GM21423 (cell line): ENCODE results near the gene TRIM2.
"Not testable (repeated sequence)": the region's sequence is repeated elsewhere in the genome, so short reads cannot be mapped to it uniquely, and the experiment has no call there.

Experiments
- ATAC-seq: cut with Tn5 transposase; IDR thresholded peaks from one replicate; pipeline ENCODE4 v1.9.1; 2021; ENCODE audit warnings: mild to moderate bottlenecking, moderate library complexity; ENCODE audit not compliant: unreplicated experiment

TRIM2 gene

DNA sequence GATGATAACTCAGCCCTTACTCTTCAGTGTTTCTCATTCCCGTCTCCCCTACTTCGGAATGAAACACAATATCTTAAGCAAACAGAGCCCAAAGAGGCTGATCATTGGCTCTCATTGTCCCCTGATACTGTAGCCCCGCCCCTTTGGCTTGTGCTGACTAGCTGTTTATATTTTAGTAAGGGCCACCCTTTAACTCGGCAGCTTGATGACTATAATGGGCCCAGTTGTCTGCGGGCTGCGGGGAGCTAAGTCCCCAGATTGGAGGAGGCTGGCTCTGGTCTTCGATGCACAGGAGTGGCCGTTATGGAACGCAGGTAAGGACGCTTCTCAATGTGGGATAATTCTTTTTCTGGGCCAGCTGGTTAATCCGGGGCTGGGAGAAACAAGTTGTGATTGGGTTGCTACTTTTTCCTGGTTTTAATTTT, at the start of gene TRIM2:
Gene TRIM2 (plus strand): TSS at position 197 of the 425 bp plus-strand sequence. CDS start 88 bp downstream, at position 285.
- no peak for ATAC-seq

DNA sequence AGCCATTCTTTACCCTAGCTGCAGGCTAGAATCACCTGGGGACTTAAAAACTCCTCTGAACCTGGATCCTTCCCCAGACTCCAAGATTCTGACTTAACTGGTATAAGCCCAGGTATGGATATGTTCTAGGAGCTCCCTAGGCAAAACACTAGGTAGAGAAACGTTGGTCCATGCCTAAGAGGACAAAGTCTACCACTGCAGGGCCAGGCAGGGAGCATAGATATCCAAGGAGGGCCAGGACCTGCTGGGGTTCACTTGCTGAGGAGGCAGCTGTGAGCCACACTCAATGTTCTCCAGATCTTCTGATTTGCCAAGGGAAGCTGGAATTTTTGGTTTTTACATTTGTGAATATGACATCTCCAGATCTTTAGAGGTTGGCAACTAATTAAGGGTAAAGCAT, 48.6 kb upstream of the TRIM2 start:
- no peak for ATAC-seq

DNA sequence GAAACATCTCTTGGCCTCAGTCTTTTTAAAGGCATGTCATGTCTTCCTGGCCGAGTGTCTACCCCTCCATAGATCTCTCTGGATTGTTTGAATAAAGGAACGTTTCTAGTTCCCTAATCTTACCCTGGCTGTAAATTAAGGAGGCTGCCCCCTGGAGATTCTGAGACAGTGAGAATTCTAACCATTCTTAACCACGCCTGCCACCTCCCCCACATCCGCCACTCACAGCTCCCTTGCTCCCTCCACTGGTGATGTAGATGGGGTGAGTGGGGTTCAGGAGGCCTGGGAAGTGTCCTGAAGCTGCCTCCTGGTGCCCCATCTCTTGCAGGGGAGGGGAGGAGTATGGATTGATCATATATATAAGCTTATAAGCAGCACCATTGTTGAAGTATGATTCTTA, 48.0 kb upstream of the TRIM2 start:
- ATAC-seq, result no peak

DNA sequence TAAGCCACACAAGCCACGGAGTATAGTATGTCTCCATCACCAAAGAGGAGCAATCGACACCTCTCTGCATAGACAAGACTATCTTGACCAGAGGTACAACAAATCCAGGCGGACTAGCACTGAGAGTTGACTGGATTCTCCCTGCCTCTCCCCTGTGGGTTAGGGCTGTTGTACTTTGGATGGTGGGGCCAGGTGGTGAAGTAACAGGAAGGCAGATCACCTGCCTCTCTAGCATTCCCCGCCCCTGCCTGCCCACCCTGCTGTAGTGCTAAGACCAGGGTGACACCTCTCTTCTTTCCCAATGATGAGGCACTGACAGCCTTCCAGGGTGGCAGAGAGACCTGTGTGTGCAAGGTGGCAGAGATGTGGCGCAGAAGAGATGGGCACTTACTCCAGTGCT, 47.5 kb upstream of the TRIM2 start:
- ATAC-seq, result no peak

DNA sequence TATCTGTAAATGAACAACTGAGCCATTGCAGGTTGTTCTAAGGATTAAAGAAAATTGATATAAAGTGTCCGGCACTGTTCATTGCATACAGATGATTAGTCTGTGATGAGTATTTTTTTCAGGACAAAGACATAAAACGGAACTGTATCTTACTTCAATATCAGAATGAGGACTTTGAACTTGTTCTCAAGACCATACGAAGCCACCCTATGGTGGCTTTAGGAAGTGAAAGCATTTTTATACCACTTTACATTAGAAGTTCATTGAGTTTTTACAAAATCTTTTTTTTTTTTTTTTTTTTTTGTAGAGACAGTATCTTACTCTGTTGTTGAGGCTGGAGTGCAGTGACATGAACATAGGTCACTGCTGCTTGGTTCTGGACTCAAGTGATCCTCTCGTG, 45.2 kb upstream of the TRIM2 start:
- no peak for ATAC-seq

DNA sequence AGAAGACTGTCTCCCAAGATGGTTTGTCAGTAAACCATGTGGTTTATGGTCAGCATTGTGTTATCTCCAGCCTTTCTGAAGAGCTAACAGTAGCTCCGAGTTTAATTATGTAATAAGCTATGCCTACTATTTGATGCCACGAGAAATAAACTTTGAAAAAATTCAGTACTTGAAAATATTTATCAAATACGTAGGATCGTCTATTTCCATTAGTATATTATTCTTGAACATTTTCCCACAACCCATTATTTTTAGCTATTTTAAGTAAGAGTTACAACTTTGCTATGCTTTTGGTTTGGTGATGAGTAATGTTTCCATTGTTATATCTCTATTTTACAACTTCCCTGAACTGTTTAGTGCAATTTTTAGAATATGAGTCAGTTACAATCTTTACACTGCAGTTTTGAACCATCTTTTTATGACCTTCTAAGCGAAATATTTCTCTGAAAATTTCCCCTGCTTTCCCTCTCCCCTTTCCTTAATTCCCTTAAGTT, 44.5 kb upstream of the TRIM2 start:
- no peak for ATAC-seq

DNA sequence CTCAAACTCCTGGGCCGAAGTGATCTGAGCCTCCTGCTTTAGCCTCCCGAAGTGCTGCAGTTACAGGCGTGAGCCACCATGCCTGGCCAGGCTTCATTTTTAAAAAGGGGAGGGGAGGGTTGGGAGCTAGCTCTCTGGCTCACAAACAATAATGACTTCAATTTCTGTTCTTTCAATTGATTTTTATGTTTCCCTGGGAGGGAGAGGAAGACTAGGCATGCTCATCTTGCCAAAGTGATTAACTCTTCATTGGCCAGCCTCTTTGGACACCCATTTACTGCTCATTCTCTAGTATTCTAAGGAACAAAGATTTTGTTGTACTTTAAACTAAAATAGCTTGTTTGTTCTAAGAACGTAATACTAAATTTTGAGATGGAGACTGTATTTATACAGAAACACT, 43.4 kb upstream of the TRIM2 start:
- ATAC-seq, result no peak

DNA sequence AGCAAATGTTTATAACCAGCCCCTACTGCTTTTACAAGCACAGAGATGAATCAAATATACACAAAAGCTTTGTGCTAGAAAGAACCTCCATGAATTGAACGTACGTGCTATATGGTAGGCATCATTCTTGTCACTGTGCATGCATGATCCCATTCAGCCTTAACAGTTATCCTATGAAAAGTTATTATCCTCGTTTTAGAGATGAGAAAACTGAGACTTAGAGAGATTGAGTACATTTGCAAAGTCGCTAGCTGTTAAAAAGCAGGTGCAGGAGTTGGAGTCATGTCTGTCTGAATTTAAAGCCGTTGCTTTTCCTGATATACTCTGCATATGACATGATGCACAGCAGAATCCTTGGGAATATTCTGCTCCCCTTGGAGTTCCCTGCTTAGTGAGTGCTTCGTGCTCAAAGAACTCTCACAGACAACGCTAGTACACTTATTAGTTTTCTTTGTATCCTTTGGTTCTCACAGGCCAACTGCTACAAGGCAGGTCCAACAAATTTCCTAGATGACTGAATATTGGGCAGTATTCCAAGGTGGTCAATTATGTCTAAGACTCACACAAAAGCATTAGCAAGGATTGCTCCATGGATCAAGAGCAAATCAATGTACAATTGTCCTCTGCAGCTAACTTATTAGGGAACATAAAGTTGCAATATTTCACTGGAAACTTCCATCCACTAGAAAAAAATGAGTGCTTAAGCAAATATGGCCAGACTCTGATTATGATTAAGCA, 42.8 kb upstream of the TRIM2 start:
- no peak for ATAC-seq

DNA sequence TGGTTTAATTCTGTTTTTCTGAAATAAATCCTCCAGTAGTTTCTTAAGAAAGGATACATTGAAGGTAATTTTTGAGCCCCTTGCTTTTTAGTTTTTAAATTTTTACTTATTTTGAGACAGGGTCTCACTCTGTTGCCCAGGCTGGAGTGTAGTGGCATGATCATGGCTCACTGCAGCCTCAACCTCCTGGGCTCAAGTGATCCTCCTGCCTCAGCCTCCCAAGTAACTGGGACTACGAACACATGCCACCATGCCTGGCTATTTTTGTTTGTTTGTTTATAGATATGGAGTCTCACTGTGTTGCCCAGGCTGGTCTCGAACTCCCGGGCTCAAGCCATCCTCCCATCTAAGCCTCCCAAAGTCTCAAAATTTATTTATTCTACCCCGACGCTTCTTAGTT, 39.0 kb upstream of the TRIM2 start:
- ATAC-seq, result not testable (repeated sequence)

DNA sequence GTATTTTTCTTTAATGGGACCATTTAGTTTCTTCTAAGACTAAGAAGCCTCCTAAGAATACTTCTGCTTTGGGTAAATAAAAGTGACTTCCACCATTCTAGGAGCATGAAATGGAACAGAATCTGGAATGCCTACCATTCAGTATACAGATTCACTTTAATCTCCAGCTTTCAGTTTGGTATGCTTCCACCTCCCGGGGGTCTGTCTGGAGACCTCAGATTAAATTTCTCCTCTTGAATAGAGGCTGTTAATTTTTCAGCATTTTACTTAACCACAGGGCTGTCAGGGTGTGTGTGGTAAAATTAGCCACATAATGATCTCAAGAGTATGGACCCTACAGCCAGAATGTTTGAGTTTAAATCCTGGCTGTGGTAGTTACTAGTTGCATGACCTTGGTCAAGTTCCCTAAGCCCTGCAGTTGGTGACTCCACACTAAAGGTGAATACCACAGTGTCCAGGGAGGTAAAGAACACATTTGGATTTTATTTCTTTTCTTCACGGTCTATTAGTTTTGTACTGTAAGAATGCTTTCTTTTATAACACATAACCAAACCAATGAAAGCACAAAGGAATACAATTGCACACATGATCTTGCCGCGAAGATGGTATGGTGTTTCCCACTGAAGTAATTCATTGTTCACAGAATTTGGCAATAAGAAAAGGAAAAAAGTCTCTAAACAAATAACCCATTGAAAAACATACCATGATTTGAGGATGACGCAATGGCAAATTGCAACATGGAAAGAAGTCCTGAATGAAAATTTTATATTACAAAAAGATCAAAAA, 37.3 kb upstream of the TRIM2 start:
- ATAC-seq, result no peak

DNA sequence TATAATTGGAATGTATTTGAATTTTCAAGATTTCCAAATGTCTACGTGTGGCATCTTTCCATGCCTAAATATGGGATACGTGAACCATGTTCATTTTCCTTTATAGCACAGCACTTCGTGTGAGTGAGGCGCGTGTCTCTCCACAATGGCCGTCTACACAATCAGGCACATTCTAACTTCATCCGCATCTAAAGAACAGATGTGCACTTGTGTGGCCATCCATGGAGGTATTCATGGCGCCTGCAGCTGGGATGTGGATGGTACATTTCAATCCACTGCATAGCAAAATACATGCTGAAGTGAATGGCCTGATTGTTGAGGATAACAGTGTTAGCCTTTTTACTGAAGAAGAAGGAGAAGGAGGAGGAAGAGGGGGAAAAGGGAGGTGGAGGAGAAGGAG, 34.5 kb upstream of the TRIM2 start:
- no peak for ATAC-seq

DNA sequence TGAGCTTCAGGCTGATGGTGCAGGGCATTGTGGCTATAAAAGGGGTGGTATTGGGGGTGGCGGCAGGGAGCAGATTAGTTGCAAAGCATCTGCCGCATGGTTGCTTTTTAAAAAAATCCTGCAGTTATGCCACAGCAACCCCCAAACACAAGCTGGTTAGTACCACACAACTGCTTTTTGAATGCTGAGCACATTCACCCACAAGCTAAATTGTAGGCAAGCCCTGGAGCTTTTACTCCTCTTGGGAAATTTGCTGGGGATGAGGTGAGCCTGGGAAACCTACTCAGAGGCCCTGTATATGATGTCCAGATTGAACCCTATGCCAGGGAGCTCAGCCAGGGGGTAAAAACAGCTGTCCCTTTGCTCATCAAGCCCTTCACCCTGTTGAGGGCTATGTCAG, 33.8 kb upstream of the TRIM2 start:
- no peak for ATAC-seq

DNA sequence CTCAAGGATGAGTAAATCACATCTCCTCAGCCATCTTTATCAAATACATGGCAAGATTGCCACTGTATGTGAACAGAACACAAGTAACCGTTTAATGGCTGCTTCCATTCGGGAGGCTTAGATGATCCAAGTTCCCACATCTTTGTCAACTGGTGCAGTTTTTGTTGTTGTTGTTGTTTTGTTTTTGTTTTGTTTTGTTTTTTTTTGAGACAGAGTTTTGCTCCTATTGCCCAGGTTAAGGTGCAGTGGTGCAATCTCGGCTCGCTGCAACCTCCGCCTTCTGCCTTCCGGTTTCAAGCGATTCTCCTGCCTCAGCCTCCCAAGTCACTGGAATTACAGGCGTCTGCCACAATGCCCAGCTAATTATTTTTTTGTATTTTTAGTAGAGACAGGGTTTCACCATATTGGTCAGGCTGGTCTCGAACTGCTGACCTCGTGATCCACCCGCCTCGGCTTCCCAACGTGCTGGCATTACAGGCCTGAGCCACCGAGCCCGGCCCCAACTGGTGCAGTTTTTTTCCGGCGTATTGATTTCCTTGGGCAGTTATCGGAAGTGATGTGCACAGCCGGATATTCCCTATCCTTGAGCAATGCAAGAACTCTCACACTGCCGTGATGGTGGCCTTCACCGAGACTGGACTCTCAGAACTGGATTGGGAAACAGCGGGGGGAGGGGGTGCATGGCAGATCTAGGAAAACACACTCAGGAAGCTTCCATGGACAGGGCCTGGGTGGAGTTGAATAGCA, 29.2 kb upstream of the TRIM2 start:
- no peak for ATAC-seq

DNA sequence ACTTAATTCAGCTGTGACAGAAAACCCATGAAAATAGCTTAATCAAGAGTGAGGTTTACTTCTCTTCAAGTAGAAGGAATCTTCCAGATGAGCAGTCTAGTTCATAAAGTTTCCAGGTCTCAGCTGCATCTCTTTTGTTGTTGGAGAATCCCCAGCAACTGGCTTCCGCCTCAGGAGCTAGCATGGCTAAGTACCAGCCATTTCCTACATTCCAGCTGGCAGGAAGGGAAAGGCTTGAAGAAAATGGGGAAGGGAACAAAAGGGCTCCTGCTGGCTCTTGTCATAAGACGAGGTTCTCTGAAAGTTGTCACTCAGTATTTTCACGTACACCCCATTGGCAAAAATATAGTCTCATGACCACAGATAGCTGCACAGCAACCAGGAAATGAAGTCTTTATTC, 27.3 kb upstream of the TRIM2 start:
- no peak for ATAC-seq

DNA sequence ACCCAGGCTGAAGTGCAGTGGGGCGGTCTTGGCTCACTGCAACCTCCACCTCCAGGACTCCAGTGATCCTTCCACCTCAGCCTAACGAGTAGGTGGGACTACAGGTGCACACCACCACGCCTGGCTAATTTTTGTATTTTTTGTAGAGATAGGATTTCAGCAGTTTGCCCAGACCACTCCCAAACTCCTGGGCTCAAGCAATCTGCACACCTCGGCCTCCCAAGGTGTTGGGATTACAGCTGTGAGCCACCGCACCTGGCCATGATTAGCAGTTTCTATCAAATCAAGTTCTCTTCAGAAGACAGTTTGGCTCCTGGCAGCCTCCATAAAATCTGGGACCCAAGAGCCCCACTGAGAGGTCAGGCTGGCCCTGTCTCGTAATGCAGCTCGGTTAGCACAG, 26.4 kb upstream of the TRIM2 start:
- no peak for ATAC-seq

DNA sequence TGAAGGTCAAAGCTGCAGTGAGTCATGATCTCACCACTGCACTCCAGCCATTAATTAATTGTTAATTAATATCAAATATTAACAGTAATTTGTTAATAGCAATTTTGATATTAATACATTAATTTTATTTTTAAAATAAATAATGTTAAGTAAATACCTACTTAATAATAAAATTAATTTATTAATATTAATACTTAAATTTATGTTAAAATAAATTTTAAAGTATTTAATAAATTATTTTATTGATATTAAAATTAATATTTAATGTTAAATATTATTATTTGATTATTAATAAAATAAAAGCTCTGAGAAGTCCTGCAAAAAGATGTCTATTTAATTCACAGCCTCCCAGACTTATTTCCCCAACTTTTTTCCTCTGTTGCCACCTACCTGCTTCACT, 25.1 kb upstream of the TRIM2 start:
- ATAC-seq, result no peak

DNA sequence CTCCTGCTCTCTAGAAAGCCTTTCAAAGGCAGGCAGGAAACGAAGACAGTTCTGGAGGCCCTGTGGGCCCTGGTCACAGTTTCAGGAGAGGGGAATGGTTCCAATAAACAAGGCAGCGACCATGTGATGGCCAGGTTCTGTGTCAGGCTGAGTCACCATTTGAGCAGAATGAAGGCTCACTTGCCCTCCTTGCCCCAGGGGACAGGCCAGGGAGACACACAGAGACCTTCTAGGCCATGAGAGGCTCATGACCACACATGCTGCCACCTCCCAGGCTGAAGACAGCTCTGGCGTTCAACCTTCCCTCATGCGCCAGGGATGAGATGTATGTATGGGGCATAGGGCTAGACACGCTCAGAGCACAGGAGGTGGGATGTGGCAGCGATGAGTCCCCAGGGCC, 22.9 kb upstream of the TRIM2 start:
- ATAC-seq, result no peak

DNA sequence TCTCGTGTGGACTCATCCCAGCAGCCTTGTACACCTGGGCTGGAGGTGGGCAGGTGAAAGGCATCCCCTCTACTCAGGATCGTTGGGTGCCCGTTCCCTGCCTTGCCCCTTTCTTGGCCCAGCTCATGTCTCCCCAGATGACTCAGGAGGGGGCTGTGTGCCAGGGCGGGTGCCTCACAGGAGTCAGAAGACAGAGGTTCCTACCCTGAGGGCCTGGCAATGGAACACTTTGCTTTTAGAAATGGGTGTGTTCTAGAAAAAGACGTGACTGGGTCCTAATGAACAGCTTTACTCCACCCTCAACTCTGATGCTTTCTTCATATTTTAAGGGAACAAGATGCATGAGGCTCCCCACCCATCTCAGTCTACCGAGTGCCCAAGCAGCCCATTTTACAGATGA, 22.5 kb upstream of the TRIM2 start:
- no peak for ATAC-seq

DNA sequence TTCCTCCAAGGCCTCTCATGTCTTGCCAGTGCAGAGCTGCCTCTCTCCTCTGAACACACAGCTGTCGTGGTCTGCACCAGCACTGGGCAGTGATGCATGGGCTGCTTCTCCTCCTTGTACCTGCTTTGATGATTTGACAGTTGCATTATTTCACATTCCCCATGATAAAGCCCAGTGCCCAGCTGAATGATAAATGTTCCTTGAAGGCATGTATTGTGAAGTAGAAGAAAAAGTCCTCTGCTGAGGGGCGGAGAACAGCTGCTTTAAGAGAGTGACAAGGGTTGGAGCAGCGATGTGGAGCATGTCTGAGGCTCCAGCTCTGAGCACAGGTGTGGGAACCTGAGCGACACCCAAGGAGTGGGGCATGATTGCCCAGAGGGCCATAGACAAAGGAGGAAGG, 21.1 kb upstream of the TRIM2 start:
- ATAC-seq, result no peak

DNA sequence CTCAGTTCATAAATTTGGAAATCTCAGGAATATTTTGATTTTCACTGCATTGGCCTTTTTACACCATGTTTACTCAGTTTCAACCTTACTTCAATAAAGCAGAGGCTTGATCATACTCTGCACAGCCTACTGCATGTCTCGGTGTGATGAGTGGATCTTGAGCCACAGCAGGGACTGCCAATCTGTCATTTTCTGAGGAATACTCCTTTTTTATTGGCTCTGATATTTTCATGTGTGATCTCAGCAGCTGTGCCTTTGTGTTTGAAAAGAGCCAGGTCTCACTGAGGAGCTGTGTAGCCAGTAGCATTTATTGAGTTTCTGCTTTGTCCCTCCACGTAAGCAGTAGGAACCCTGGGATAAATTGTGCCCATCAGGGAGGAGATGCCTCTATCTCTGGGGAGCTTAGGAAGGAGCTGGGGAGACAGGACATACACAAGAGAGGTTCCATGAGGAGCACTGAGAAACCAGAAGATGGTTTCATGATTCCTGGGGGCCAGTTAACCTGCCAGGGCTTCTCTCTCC, 18.9 kb upstream of the TRIM2 start:
- ATAC-seq, result no peak

DNA sequence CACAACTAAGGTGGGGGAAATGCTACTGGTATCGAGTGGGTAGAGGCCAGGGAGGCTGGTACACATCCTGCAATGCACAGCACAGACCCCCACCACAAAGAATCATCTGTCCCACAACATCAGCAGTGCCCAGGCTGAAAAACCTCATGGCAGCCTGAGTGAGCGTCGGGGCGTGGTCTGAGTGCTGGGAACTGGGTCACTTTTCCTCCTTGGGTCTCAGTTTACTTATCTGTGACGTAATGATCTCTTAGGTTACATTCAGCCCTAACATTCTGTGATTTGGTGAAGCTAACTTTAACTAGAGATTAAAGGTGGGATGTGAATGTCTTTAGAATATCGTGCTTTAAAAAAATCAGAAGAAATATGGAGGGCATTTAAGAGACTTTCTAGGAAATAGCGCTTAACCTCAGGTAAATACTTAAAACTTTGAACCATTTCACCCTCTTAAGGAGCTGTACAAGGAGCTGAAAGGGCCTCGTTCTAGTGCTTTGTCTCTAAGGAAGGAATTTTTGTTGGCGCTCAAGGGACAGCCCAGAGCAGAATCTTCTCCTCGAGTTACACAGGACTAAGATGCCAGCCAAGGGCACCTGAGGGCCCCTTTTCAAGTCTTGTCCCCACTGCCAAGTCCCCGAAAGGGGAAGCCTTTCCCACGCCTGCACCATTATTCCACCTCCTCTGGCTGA, 18.1 kb upstream of the TRIM2 start:
- no peak for ATAC-seq
